ENCODE measurements around the gene CCDC39. TPM values are rescaled to one million over a fixed set of nuclear protein-coding genes. Genes with fewer than 3 reads are reported as not detected.

CCDC39 gene
- total RNA-seq, 1 donor from 2014 or later: not detected

- Mint-ChIP-seq H3K9me3 (ENCODE audit: unreplicated experiment) (no peaks in the 10 kb centered on the region), H3K27me3 (ENCODE audit: low read depth, unreplicated experiment) (no peaks in the 10 kb centered on the region), H3K27ac (ENCODE audit: unreplicated experiment) (no peak overlapping the region), H3K4me1 (ENCODE audit: low read depth, unreplicated experiment) (no peaks in the 10 kb centered on the region), H3K4me3 (ENCODE audit: unreplicated experiment) (no peak overlapping the region), H3K36me3 (ENCODE audit: low read depth, unreplicated experiment) (no peaks in the 10 kb centered on the region)
- no peak overlapping the region for H2AFZ ChIP-seq (ENCODE audit: low read depth, low read length)
- FAIRE-seq (no peak), DNase-seq (ENCODE audit: low read depth) (no peak)
- H3K4me2 ChIP-seq (ENCODE audit: low read length): no peak overlapping the region
- H4K20me1 ChIP-seq (ENCODE audit: insufficient read depth, low read length): no peaks in the 10 kb centered on the region
- H3K4me1 ChIP-seq (ENCODE audit: insufficient read depth, low read length): no peaks in the 10 kb centered on the region
- no peaks in the 10 kb centered on the region for H3K9me3 ChIP-seq (ENCODE audit: insufficient read depth, low read depth, low read length)
- H3K4me3 ChIP-seq (ENCODE audit: insufficient read depth, low read depth, low read length): no peak overlapping the region
- H3K27ac ChIP-seq (ENCODE audit: low read depth, low read length): no peak overlapping the region
- H3K36me3 ChIP-seq (ENCODE audit: insufficient read depth, low read length): no peaks in the 10 kb centered on the region
- no peaks in the 10 kb centered on the region for H3K79me2 ChIP-seq (ENCODE audit: insufficient read depth, low read length)
- H3K9ac ChIP-seq (ENCODE audit: low read length): no peak overlapping the region
- TF ChIP-seq CTCF (IDR thresholded peaks at IDR 0.05; ENCODE audit: insufficient read depth, low read depth, low read length): no peak
- no peak for TF ChIP-seq EZH2 (IDR thresholded peaks at IDR 0.05; ENCODE audit: insufficient read depth, low read length)
- no peaks in the 10 kb centered on the region for H3K27me3 ChIP-seq (ENCODE audit: insufficient read depth, low read length)
These were observed 109.1 kb downstream of the CCDC39 start for GRCh38 chr3:180570238-180570637.

- H3K9me3 ChIP-seq (ENCODE audit: insufficient read depth, low read depth, low read length): no peaks in the 10 kb centered on the region
- DNase-seq (ENCODE audit: low read depth) (no peak), FAIRE-seq (no peak)
- Mint-ChIP-seq H3K36me3 (ENCODE audit: low read depth, unreplicated experiment) (no peaks in the 10 kb centered on the region), H3K9me3 (ENCODE audit: unreplicated experiment) (no peaks in the 10 kb centered on the region), H3K4me1 (ENCODE audit: low read depth, unreplicated experiment) (no peaks in the 10 kb centered on the region), H3K27ac (ENCODE audit: unreplicated experiment) (no peak overlapping the region), H3K27me3 (ENCODE audit: low read depth, unreplicated experiment) (no peaks in the 10 kb centered on the region), H3K4me3 (ENCODE audit: unreplicated experiment) (no peak overlapping the region)
- no peak overlapping the region for H3K9ac ChIP-seq (ENCODE audit: low read length)
- TF ChIP-seq EZH2 (IDR thresholded peaks at IDR 0.05; ENCODE audit: insufficient read depth, low read length): no peak
- no peak for TF ChIP-seq CTCF (IDR thresholded peaks at IDR 0.05; ENCODE audit: insufficient read depth, low read depth, low read length)
- no peaks in the 10 kb centered on the region for H3K4me1 ChIP-seq (ENCODE audit: insufficient read depth, low read length)
- no peak overlapping the region for H3K4me2 ChIP-seq (ENCODE audit: low read length)
- no peaks in the 10 kb centered on the region for H4K20me1 ChIP-seq (ENCODE audit: insufficient read depth, low read length)
- H2AFZ ChIP-seq (ENCODE audit: low read depth, low read length): no peak overlapping the region
- no peaks in the 10 kb centered on the region for H3K36me3 ChIP-seq (ENCODE audit: insufficient read depth, low read length)
- H3K79me2 ChIP-seq (ENCODE audit: insufficient read depth, low read length): no peaks in the 10 kb centered on the region
- H3K27ac ChIP-seq (ENCODE audit: low read depth, low read length): no peak overlapping the region
- no peaks in the 10 kb centered on the region for H3K27me3 ChIP-seq (ENCODE audit: insufficient read depth, low read length)
- no peak overlapping the region for H3K4me3 ChIP-seq (ENCODE audit: insufficient read depth, low read depth, low read length)
These were observed 114.6 kb downstream of the CCDC39 start for GRCh38 chr3:180564676-180565075.

Other genes starting within 250 kb of the CCDC39 start
- 42.4 and 42.5 TPM in 2 replicates for gene TTC14, start 77.3 kb downstream of the CCDC39 start, total RNA-seq
- gene FXR1, start 233.2 kb upstream of the CCDC39 start, total RNA-seq: 173 and 182 TPM in 2 replicates

All from astrocyte (in vitro differentiated cells and primary cell).